ENCODE data around the gene HCN4.

GRCh38 chr15:73346735-73347312 is 21.9 kb downstream of the HCN4 start:
- TF ChIP-seq EZH2 (IDR thresholded peaks at IDR 0.05), result no peak
- no peak for TF ChIP-seq POLR2AphosphoS5 (IDR thresholded peaks at IDR 0.05; ENCODE audit: borderline replicate concordance, low read depth, low read length)
- no peak for TF ChIP-seq FOXP2 (optimal IDR thresholded peaks at IDR 0.05; ENCODE audit: control extremely low read depth, extremely low read length, insufficient read depth)
